Hematopoietic multipotent progenitor cell treated with erythropoietin and hydrocortisone succinate and interleukin-3 and kit ligand, for 8 days (in vitro differentiated cells): Measurements from ENCODE around the gene RC3H1.
"Not testable (repeated sequence)": the region's sequence is repeated elsewhere in the genome, so short reads cannot be mapped to it uniquely, and the experiment has no call there.

Source experiments
- DNase-seq: peaks from one replicate; pipeline ENCODE4 v3.0.0-alpha.2; 2015

The RC3H1 gene

GRCh38 chr1:173946380-173946921, 75.7 kb downstream of the RC3H1 start:
- DNase-seq = no peak

DNA sequence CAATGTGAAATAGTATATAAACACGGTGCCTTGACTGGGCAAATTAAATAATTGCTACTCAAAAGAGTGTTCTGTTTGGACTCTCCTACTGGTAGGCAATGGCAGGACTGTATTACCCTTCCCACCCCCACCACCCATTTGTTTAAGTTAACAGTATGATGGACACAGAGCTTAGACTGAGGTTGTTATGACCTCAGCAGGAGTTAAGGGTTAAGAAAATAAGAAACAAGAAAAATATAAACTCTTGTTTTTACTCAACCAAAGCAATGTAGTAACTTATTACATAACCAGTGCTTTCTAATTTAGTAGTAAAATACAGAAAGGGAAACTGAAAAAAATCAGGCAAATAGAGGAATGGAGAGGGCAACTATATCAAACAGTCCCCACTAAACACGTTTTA, 85.1 kb downstream of the RC3H1 start:
- no peak for DNase-seq

- DNase-seq = no peak
These were observed 87.7 kb downstream of the RC3H1 start for GRCh38 chr1:173934440-173934839.

GRCh38 chr1:173930541-173930940, 91.6 kb downstream of the RC3H1 start:
- not testable (repeated sequence) for DNase-seq

- no peak for DNase-seq
These were observed 96.6 kb downstream of the RC3H1 start for GRCh38 chr1:173925306-173926242.

GRCh38 chr1:173920861-173921260, 101.3 kb downstream of the RC3H1 start:
- no peak for DNase-seq

GRCh38 chr1:173917635-173918493, 104.3 kb downstream of the RC3H1 start:
- DNase-seq = no peak

DNA sequence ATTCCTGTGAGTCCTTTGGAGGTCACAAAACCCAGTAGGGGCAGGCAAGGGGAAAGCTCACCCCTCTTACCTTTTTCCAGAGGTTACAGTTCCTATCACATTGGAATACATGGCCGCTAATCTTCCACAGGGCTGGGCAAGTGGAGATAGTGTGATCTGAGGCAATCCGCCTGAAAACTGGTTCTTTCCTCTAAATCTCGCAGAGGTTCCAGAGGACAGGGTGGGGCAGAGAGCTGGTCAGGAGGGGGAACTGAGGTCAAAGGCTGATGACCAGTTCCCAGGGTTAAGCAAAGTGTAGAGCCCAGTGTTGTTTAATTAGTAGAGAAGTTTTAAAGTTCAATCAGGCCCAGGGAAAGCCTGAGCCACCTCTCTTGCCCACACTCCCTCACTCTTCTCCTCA, 105.0 kb downstream of the RC3H1 start, which contains the start of gene SERPINC1:
SERPINC1 (minus strand) TSS at position 179 of the 400 bp plus-strand sequence; CDS start at position 111, 68 bp downstream.
- DNase-seq = no peak

DNA sequence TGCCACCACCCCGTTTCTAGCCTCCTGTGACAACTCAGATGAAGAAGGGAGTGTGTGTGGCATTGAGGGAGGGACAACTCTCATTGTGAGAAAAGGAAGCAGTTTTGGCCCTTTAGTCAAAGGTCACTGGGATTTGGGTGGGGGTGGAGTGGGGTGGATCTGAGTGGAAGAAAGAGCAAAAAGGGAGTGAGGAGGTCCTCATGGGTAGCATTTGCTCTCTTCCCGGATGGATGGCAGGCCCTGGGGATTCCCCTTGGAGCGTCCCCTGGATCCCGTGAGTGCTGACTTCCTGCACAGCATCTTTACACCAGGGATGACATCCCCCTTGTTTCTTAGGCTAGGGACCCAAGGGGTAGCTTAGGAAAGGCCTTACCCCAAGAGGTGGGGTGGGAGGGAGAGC, 105.5 kb downstream of the RC3H1 start:
- no peak for DNase-seq

GRCh38 chr1:173915596-173915995, 106.6 kb downstream of the RC3H1 start:
- DNase-seq = no peak

GRCh38 chr1:173914366-173914871, 107.7 kb downstream of the RC3H1 start:
- peak; percentile 70 for DNase-seq

- DNase-seq = no peak
These were observed 109.0 kb downstream of the RC3H1 start for GRCh38 chr1:173913111-173913510.

DNA sequence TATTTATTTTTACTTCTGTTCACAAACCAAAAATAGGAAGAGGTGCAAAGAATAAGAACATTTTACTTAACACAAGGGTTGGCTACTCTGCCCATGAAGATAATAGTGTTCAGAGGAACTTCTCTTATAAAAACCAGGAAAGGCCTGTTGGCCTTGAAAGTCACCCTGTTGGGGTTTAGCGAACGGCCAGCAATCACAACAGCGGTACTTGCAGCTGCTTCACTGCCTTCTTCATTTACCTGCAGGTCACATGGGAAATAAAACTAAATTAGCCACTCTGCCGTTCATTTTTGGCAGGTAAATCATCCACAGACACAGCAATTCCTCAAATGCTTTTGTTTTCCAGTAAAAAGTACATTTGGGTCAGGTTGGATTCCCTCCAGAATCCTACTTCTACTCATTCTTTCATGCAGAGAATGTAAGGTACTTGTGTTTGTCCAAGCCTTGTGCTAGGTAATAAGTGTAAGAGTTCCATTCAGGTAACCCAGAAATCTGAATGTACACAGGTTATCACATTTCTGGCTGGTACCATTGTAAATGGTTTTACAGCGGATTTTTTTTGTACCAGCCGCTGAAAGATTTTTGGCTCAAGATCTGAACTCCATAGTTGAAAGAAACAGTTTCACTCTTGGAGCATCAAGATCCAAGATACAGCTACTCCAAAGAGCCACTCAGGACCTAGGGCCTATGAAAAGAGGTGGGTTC, 118.2 kb downstream of the RC3H1 start:
- no peak for DNase-seq

DNA sequence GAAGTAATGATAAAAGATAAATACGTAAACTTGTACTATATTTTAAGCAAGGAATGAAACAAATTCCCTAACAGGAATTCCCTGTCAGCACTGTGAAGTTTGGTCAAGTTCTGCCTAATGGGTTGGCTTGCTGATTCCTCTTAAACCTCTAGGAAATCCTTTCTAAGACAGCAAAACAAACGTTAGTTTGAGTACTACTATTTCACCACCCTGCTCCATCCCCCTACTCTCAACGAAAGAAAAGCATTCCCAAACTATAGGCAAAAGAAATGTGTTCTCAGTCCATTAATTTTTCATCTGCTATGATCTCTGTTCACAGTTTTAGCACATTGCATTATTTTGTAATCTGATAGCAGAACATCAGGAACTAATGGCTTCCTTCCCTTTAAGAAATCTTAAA, 121.2 kb downstream of the RC3H1 start:
- DNase-seq = no peak

DNA sequence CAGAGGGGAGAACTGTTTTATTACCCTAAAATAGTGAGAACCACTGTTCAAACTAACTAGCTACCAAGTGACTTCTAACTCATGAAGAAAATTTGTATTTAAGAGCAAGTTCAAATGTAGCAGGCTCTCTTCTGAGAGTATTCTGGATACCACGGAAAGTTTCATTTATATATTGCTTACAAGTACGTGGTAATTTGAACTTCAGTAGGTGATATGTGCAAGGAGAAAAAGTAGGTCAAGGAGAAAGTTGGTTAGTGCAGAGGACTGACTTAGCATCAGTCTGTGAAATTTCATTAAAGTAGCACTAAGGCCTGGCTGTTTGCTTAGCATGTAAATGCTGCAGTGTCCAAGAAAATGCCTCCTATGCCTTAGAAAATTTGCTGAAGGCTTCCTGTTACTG, 121.7 kb downstream of the RC3H1 start:
- no peak for DNase-seq

GRCh38 chr1:173894189-173894588, 128.0 kb downstream of the RC3H1 start:
- DNase-seq = no peak

GRCh38 chr1:173893611-173894010, 128.5 kb downstream of the RC3H1 start:
- DNase-seq = no peak

DNA sequence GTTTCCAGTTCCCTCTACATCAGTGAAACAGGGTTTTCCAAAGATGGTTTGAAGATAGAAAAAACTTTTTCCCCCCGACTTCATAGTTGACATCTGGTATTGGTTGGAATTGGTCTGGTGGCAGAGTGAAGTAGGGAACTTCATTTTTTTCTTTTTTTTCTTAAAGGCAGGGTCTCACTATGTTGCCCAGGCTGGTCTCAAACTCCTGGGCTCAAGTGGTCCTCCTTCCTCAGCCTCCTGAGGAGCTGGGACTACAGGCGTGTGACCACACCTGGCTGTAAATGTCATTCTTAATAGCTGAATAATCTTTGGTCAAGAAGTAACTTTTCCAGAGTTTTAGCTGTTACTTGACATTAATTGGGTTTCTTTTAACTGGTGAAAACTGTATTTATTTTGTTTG, 132.3 kb downstream of the RC3H1 start:
- DNase-seq = no peak

DNA sequence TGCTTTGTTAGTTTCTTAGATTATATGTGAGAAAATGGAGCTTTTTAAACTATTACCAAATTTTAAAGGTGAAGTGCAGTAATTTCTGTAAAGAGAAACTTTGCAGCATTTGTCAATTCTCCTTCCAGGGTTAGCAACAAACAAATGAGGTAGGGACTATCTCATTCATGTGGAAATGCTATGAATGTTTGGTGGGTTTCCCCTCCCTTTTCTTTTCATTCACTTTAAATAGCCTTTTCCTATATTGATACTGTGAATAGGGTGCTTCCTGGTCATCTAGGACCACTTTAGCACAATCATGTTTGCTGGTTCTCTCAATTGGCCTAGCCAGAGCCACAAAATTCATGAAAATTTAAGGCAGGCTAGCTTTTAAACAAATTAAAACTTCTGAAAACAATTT, 133.4 kb downstream of the RC3H1 start:
- DNase-seq = no peak

DNA sequence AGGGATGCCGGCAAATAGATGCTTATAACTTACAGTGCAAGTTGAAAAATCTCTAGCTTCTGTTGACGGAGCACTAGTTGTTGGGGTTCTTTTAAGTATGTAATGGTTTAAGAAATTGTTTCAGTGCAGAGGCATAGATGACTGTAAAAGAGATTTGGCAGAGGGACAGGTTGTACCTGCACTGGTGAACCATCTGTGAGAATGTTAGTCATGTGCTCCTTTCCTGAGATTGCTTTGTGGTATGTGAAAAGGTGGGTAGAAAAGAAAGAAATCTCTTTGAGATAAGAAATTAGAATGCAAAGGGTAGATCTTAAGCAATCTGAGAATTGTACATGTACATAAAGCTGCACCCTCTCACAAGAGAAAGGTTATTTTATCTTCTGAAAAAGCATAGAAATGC, 134.5 kb downstream of the RC3H1 start:
- DNase-seq = no peak

DNA sequence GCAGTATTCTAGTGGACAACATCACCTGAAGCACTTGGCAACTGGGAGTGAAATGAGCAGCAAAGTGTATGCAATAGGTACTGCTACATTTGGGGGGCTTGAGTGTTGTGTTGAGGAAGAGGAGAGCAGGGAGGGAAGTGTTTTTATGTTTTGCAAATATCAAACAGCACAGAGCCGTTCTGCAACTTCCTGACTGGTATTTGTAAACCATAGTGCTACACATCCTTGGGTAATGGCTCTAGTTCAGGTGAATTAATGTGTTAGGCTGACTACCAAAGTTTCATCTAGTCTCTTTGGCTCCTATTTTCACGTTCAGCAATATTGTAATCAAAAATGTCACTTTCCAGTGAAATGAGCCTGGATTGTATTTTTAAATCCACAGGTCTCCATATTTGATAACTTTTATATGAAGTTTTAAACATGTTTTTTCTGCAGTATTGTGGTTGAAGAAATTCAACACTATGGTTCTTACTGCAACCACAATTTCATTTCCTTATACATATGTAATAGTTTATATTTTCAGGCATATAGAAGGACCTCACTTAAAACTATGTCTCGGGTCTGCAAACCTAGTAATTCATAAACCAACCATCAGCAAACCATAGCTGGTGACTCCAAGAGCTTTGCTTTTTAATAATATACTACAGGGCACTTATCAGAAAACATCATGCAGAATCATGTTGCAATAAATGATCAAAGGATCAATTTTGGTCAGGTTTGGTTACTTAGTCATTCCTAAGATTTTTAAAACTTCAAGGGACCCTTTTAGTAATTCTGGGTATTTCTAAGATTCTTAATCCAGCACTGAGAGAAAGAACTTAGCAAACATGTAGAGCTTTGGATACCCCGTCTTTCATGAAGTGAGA, 135.2 kb downstream of the RC3H1 start:
- DNase-seq = no peak

DNA sequence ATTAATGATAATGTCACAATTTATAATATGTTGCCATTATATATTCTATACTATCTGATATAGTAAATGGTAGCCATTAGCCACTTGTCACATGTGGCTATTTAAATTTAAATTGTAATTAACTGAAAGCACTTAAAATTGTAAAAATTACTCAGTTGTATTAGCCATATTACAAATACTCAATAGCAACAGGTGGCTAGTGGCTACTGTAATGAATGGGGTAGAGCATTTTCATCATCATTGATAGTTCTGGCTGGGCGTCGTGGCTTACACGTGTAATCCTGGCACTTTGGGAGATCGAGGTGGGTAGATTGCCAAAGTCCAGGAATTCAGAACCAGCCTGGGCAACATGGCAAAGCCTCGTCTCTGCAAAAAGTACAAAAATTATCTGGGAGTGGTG, 137.5 kb downstream of the RC3H1 start:
- DNase-seq = no peak
